Measurements from ENCODE around the gene ENDOG. TPM values are rescaled to one million over a fixed set of nuclear protein-coding genes. Genes with fewer than 3 reads are reported as not detected.

The ENDOG gene
- total RNA-seq, 1 donor from 2014 or later: 30.7 TPM

DNA sequence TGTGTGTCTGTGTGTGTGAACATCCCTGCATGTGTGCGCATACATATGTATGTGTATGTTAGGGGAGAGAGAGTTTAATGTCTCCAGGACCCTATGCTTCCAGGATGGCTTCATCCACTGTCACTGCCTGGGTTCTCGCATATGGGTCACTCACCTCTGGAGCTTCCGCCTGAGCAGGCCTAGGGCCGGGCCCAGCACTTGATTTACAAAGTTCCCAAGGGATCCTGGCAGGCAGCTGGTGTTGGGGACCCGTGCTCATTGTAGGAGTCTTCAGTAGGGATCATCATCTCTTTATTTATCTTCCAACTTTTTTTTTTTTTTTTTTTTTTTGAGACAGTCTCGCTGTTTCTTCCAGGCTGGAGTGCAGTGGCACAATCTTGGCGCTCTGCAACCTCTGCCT is 18.2 kb upstream of the ENDOG start:
- DNase-seq: no peak

- no peak for DNase-seq
Observed at GRCh38 chr9:128802482-128802881, 15.8 kb upstream of the ENDOG start.

- no peak for DNase-seq
Observed at GRCh38 chr9:128805661-128806060, 12.6 kb upstream of the ENDOG start.

- DNase-seq: no peak
Observed at GRCh38 chr9:128807827-128808226, 10.5 kb upstream of the ENDOG start.

DNA sequence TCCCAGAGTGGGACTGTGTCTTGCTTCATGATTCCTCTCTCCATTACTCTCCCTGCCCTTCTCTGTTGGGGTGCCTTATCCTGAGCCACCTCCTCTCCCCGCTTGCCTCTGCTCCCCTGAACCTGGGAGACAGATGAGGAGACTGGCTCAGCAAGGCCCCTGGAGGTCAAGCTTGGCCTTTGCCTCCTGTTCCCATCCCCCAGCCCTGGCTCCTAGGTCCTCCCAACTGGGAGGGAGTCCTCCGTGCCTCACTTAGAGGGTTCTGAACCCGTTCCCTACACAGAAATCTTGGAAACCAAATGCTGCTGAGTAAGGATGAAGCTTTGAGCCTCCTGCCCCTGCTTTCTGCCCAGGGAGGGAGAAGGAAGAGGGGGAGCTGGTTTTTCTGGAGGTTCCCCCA is 9.8 kb upstream of the ENDOG start:
- no peak for DNase-seq

GRCh38 chr9:128809036-128809599 is 9.2 kb upstream of the ENDOG start:
- no peak for DNase-seq

DNA sequence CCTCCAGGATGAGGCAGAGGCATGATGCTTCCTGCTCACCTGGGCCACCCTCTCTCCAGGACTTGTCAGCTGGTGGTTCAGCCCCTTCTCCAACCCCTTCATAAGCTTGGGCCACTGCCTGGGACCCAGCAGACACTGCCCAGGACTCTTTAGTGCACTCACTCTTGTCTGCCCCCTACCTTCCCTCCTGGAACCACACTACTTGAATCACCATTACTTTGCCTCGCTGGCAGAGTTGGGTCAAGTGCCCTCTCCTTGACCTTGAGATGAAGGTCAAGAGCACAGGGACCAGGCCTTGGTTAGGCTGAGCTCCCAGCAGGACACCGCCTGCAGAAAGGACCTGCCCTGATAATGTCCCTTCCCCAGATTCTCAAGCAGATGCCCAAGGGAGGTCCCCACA is 8.5 kb upstream of the ENDOG start:
- no peak for DNase-seq

- no peak for DNase-seq
Observed at GRCh38 chr9:128810873-128811272, 7.4 kb upstream of the ENDOG start.

- peak; percentile 60 for DNase-seq
Observed at GRCh38 chr9:128818839-128819715, 777 bp downstream of the ENDOG start.

DNA sequence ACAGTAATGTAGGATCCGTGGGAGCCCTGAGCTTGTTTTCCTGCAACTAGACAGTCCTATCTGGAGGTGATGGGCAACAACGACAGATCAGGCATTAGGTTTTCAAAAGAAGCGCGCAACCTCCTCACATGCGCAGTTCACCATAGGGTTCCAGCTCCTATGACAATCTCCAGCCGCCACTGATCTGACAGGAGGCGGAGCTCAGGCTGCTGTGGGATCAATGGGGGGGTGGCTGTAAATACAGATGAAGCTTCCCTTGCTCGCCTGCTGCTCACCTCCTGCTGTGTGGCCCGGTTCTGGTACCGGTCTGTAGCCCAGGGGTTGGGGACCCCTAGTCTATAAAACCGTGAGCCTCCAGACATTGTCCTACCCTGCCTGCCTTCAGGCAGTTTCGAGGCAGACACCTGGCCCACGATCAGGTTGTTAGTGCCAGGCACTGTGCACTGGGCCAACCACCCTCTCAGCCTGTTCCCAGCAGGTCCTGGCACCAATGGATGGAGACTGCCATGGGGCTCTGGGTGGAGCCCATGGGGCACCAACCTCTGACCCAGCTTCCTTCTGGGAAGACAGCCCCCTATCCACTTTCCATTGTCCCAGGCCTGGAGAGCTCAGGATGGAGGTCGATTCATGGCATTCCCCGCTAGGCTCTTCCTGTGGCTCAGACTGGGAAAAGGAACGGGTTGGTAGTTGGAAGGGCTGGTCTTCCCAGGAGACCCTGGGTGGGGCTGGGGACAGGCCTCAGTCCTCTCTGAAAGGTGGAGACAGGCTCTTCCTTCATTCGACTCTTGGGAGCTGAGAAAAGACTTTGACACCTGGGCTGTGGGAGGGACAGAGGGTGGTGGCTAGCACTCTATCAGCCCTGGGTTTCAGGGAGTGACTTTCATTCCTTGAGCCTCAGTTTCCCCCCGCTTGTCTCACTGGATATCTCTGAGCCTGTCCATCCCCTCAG is 1.7 kb downstream of the ENDOG start:
- peak; percentile 64 for DNase-seq

DNA sequence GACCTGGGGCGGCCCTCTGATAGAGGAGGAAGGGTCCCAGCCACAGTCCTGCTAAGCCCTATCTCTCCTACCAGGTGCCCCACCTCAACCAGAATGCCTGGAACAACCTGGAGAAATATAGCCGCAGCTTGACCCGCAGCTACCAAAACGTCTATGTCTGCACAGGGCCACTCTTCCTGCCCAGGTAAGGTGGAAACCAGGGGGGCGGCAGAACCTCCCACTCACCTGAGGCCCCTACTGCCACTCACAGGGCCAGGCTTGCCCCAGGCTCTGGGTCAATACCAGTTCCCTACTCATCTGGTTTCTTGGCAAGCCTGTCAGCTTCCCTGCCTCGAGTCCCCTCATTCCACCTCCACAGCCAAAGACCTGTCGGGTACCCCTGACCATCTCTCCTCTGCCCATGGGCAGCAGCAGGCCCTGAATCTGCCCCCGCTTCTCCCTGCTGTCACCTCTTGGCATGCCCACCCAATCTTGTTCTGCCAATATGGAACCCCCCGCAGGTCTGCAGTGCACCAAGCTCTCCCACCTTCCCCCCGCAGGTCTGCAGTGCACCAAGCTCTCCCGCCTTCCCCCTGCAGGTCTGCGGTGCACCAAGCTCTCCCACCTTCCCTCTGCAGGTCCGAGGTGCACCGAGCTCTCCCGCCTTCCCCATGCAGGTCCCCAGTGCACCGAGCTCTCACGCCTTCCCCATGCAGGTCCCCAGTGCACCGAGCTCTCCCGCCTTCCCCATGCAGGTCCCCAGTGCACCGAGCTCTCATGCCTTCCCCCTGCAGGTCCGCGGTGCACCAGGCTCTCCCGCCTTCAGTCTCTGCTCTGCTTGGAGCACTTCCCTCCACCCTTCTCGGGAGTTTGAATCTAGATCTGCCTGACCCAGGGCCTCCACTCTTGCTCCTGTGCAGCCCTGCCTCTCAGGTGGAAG is 2.6 kb downstream of the ENDOG start:
- DNase-seq: no peak

- no peak for DNase-seq
Observed at GRCh38 chr9:128821584-128822406, 3.5 kb downstream of the ENDOG start.

GRCh38 chr9:128822407-128823042 is 4.2 kb downstream of the ENDOG start:
- DNase-seq: no peak

DNA sequence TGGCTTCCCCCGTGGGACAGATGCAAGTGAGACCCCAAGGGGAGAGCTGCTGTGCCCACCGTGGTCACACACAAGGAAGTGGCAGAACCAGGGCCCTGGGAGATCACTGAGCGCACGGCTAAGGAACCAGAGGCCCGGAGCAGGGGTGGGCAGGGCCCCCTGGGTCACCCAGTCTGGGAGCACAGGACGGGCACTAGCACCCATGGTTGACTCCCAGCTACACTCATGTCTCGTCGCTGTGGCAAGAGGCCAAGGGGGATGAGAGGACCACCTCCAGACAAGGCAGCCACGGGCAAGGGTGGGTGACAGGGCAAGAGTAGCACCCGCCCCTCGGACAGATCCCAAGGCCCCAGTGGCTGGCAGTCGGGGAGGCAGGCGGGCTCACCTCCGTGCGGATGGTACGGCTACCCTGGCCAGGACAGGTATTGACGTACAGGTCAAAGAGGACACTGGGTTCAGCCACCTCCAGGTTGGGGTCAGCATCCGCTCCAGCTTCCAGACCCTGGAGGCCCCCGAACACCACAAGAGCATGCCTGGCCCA is 5.1 kb downstream of the ENDOG start:
- DNase-seq: no peak

DNA sequence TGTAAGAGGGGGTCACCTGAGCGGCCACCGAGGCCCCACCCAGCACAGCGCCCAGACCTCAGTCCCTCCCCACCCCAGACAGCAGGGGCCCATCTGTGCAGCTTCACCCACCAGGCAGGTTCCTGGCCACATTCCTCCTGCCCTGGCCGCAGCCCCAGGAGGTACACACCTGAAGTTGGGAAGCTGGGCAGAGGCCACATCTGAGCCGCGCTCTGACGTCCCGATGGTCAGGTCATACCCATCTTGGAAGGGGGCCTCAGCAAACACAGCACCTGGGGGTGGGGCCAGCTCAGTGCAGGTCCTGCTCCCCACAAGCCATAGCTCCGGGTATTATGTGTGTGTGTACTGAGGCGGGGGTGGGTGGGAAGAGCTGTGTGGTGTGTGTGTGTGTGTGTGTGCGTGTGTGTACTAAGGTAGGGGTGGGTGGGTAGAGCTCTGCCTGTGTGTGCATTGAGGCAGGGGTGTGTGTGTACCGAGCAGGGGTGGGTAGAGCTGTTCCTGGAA is 5.7 kb downstream of the ENDOG start:
- no peak for DNase-seq

- DNase-seq: no peak
Observed at GRCh38 chr9:128824911-128825310, 6.6 kb downstream of the ENDOG start.

DNA sequence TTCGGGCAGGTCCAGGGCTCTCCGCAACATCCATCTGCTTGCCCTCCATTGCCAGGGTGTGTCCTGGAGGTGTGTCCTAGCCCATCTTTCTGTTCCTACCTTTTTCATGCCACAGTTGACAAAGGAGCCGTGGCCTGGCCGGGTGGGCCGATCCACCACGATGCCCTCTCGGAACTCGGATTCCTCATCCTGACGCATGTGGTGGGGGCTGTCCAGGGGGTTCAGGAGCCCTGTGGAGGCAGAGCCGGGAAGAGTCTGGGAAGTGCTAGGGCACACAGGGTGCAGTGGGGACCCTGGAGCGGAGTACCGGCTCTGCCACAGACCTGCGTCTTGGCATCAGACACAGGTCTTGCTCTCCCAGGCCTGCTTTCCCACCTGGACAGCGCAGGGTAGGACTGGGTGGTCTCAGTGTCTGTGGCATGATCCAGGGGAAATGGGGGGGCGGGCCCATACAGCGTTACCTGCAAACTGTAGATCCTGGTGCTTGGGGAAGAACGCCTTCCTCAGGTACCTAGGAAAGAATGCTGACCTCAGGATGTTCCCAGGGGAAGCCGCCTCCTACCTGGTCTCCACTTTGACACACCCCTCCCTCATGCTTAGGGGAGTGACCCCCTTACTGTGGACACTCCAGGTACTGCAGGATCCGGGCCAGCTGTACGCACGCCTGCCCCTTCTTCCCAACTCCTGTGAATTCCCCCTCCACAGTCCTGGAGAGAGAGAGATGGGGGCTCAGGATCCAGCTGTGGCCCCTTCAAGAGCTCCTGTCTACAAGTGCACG is 7.8 kb downstream of the ENDOG start:
- DNase-seq: no peak

- no peak for DNase-seq
Observed at GRCh38 chr9:128828267-128828666, 10.0 kb downstream of the ENDOG start.
